ENCODE data around the gene SLC6A9. TPM values are rescaled to one million over a fixed set of nuclear protein-coding genes. Genes with fewer than 3 reads are reported as not detected.

SLC6A9 gene
- total and polyA plus RNA-seq, 2 experiments from 2014 or later, result 14.4 to 20.0 TPM

DNA sequence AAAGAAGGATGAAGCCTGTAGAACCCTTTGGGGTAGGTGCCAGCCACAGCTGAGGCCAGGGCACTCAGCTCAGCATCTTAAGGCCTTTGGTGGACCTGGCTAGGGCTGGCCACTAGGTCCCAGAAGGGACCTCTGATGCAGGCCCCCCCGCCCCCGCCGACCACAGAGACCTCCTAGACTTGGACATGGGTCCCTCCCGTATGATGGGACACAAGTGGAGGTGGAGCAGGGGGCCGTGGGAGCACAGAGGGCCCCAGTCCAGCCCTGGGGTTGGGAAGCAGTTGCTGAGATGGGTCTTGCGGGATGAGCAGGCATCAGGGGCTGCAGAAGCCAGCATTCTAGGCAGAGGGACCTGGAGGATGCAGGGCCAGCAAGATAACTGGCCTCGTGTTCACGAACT is 49.0 kb downstream of the SLC6A9 start:
- Mint-ChIP-seq H3K36me3 (ENCODE audit: low read depth) (peaks cover 48% of the 10 kb centered on the region), H3K27me3 (ENCODE audit: insufficient read depth, low read depth, poor library complexity) (peaks cover 30% of the 10 kb centered on the region)
- H3K79me2 ChIP-seq (replicated peaks; ENCODE audit: insufficient read depth), result peaks cover 8% of the 10 kb centered on the region; the same call in 1 of the 2 replicates

More for the DNA sequence above, 49.0 kb downstream of the SLC6A9 start:
- no peak overlapping the region for H2AFZ ChIP-seq
- no peak for ATAC-seq
- peaks cover 25% of the 10 kb centered on the region for H3K4me1 Mint-ChIP-seq
- H3K27ac ChIP-seq (ENCODE audit: low read depth), result no peak overlapping the region
- H3K4me2 ChIP-seq, result no peak overlapping the region
- no peaks in the 10 kb centered on the region for H3K27me3 ChIP-seq (ENCODE audit: insufficient read depth)
- peaks cover 10% of the 10 kb centered on the region; the same call in 1 of the 2 replicates for H3K4me1 ChIP-seq (ENCODE audit: insufficient read depth)
- TF ChIP-seq ZNF462 (CRISPR knock-in tag; IDR thresholded peaks at IDR 0.05) (no peak), ZNF114 (CRISPR knock-in tag; IDR thresholded peaks at IDR 0.05) (no peak), CTCF (conservative IDR thresholded peaks at IDR 0.05; ENCODE audit: low read depth in 2 of 2) (no peak), STAT1 (IDR thresholded peaks at IDR 0.05; ENCODE audit: unreplicated experiment) (no peak), ETS1 (IDR thresholded peaks at IDR 0.05) (no peak)
- no peak overlapping the region for H3K27ac Mint-ChIP-seq
- no peak for DNase-seq (ENCODE audit: low spot score)
- no peak overlapping the region; the same call in 2 of the 3 replicates for H3K4me3 Mint-ChIP-seq
- H3K9me2 ChIP-seq (ENCODE audit: insufficient read depth), result no peaks in the 10 kb centered on the region
- H3F3A ChIP-seq (replicated peaks; ENCODE audit: low read depth), result peaks cover 19% of the 10 kb centered on the region; the same call in 1 of the 2 replicates
- no peak overlapping the region for H3K4me3 ChIP-seq
- peaks cover 5% of the 10 kb centered on the region for H4K20me1 ChIP-seq (replicated peaks; ENCODE audit: insufficient read depth)
- H3K9me3 Mint-ChIP-seq, result no peaks in the 10 kb centered on the region
- H3K36me3 ChIP-seq (ENCODE audit: insufficient read depth), result 0 out of 2 replicates have a peak, but pooled peaks cover 2% of the 10 kb centered on the region

All from GM23338 (cell line).